Measurements from ENCODE around the gene BEND5. TPM values are rescaled to one million over a fixed set of nuclear protein-coding genes. Genes with fewer than 3 reads are reported as not detected.

BEND5 gene
- polyA plus RNA-seq, 3 donors: 0.13 TPM; not detected in 2

DNA sequence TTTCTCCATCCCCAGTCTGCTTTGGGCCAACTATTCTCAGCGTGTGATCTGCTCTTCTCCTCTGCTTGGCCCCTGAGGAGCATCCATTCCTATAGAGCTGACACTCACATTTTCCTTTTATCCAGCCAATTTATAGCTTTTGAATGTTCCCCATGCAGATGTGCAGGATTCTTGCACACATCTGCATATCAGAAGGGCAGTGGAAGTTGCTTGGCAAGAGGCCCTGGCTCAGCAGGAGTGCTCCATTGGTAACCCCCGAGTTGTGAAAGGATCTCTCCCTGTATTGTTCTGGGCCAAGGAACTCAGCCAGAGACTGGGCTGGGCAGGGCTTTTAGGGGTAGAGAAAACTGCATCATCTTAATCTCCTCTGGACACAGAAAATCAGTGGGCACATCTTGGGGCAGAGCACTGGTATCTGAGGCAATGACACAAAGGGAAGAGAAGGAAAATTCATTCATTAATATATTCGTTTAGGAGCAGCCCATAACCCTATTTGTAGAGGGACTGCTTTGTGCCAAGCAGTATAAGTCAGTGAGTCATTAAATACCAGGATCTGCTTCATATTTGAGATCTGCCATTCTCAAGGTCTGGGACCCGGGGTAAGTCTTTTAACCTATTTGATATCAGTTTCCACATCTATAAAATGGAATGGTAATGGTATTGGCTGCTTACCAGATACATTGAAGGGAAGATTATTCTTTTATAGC, 31.0 kb upstream of the BEND5 start:
- no peak overlapping the region for H2AFZ ChIP-seq (ENCODE audit: insufficient read depth, low read depth, low read length, poor library complexity, severe bottlenecking)
- no peaks in the 10 kb centered on the region for H3K27me3 ChIP-seq (ENCODE audit: control insufficient read depth in 2 of 2, insufficient read depth in 2 of 2, low read length in 2 of 2)
- no peak overlapping the region for H3K4me2 ChIP-seq (replicated peaks; ENCODE audit: extremely low read depth, low read length, poor library complexity, severe bottlenecking)
- Mint-ChIP-seq H3K27ac (no peak overlapping the region), H3K27me3 (ENCODE audit: low read depth in 3 of 3) (peaks cover 0 to 3% (median 0%) of the 10 kb centered on the region in 3 donors), H3K36me3 (no peaks in the 10 kb centered on the region), H3K4me3 (no peak overlapping the region), H3K9me3 (no peaks in the 10 kb centered on the region), H3K4me1 (peaks cover 2% of the 10 kb centered on the region)
- DNase-seq: no peak
- 100% methylated on average over 1 of the region's 4 CpGs for WGBS (ENCODE audit: insufficient coverage)
- no peak for TF ChIP-seq CTCF (IDR thresholded peaks at IDR 0.05)
- no peaks in the 10 kb centered on the region for H4K20me1 ChIP-seq (ENCODE audit: insufficient read depth, low read length)
- no peak overlapping the region for H3K4me3 ChIP-seq (replicated peaks in 1 of 3; ENCODE audit: low read depth in 2 of 3, low read length in 3 of 3)
- H3K4me1 ChIP-seq (ENCODE audit: control insufficient read depth in 1 of 2, insufficient read depth in 2 of 2, low read length in 2 of 2): no peaks in the 10 kb centered on the region
- intact Hi-C loops (cut with micrococcal nuclease): no loop called here
- no peak overlapping the region for H3K9ac ChIP-seq (ENCODE audit: insufficient read depth, low read length, poor library complexity, severe bottlenecking)
- no peaks in the 10 kb centered on the region for H3K36me3 ChIP-seq (replicated peaks in 1 of 2; ENCODE audit: control insufficient read depth in 1 of 2, insufficient read depth in 2 of 2, low read length in 2 of 2)
- no peak overlapping the region for H3K27ac ChIP-seq (ENCODE audit: low read depth in 1 of 2, low read length in 2 of 2)
- H3K9me3 ChIP-seq (replicated peaks in 1 of 2; ENCODE audit: control insufficient read depth in 1 of 2, insufficient read depth in 1 of 2, low read length in 2 of 2): no peaks in the 10 kb centered on the region
- H3K79me2 ChIP-seq (ENCODE audit: insufficient read depth, low read length): no peaks in the 10 kb centered on the region

- peaks cover 0 to 7% (median 0%) of the 10 kb centered on the region in 3 donors for H3K27me3 Mint-ChIP-seq (ENCODE audit: low read depth in 3 of 3)
- H3K27ac Mint-ChIP-seq: no peak overlapping the region
- no peaks in the 10 kb centered on the region for H3K36me3 ChIP-seq (replicated peaks in 1 of 2; ENCODE audit: control insufficient read depth in 1 of 2, insufficient read depth in 2 of 2, low read length in 2 of 2)
- no peak overlapping the region for H3K27ac ChIP-seq (ENCODE audit: low read depth in 1 of 2, low read length in 2 of 2)
- H3K4me3 ChIP-seq (replicated peaks in 1 of 3; ENCODE audit: low read depth in 2 of 3, low read length in 3 of 3): no peak overlapping the region
- H3K4me2 ChIP-seq (replicated peaks; ENCODE audit: extremely low read depth, low read length, poor library complexity, severe bottlenecking): no peak overlapping the region
- peaks cover 0 to 2% (median 0%) of the 10 kb centered on the region in 7 donors for H3K9me3 Mint-ChIP-seq
- peaks cover 2% of the 10 kb centered on the region for H3K4me1 Mint-ChIP-seq
- H3K9ac ChIP-seq (ENCODE audit: insufficient read depth, low read length, poor library complexity, severe bottlenecking): no peak overlapping the region
- H3K27me3 ChIP-seq (ENCODE audit: control insufficient read depth in 2 of 2, insufficient read depth in 2 of 2, low read length in 2 of 2): no peaks in the 10 kb centered on the region
- H3K4me1 ChIP-seq (ENCODE audit: control insufficient read depth in 1 of 2, insufficient read depth in 2 of 2, low read length in 2 of 2): no peaks in the 10 kb centered on the region
- no peak for TF ChIP-seq CTCF (IDR thresholded peaks at IDR 0.05)
- DNase-seq: no peak
- intact Hi-C loops (cut with micrococcal nuclease): no loop called here
- H3K9me3 ChIP-seq (replicated peaks in 1 of 2; ENCODE audit: control insufficient read depth in 1 of 2, insufficient read depth in 1 of 2, low read length in 2 of 2): no peaks in the 10 kb centered on the region
- no peak overlapping the region for H3K4me3 Mint-ChIP-seq
- H2AFZ ChIP-seq (ENCODE audit: insufficient read depth, low read depth, low read length, poor library complexity, severe bottlenecking): no peak overlapping the region
- no peaks in the 10 kb centered on the region for H3K79me2 ChIP-seq (ENCODE audit: insufficient read depth, low read length)
- H4K20me1 ChIP-seq (ENCODE audit: insufficient read depth, low read length): no peaks in the 10 kb centered on the region
- no peaks in the 10 kb centered on the region for H3K36me3 Mint-ChIP-seq
Observed at GRCh38 chr1:48803474-48803873, 26.8 kb upstream of the BEND5 start.

Data from CD14-positive monocyte (primary cell).